Measurements from ENCODE around the gene FAM184B. TPM values are rescaled to one million over a fixed set of nuclear protein-coding genes. Genes with fewer than 3 reads are reported as not detected.

FAM184B gene
- total and polyA plus RNA-seq, 5 experiments from 2014 or later, result 0.03 to 0.13 TPM; not detected in 3

- POLR2A ChIA-PET, result no interaction called here
- Mint-ChIP-seq H3K27me3 (no peaks in the 10 kb centered on the region), H3K36me3 (peaks cover 4 to 46% (median 9%) of the 10 kb centered on the region in 3 donors), H3K27ac (peak overlapping the region in 6 of 10 donors; percentile 2 to 71 (median 44)), H3K9me3 (no peaks in the 10 kb centered on the region), H3K4me1 (peaks cover 0 to 7% (median 0%) of the 10 kb centered on the region in 4 donors), H3K4me3 (no peak overlapping the region)
- peak; percentile 88 to 90 for ATAC-seq
- peak; percentile 45 to 75 (median 62) for DNase-seq
These were observed 144.5 kb downstream of the FAM184B start for GRCh38 chr4:17636696-17637622.

GRCh38 chr4:17636341-17636695, 145.1 kb downstream of the FAM184B start:
- peaks cover 4 to 53% (median 9%) of the 10 kb centered on the region in 3 donors for H3K36me3 Mint-ChIP-seq
- no peaks in the 10 kb centered on the region for H3K9me3 Mint-ChIP-seq
- peaks cover 0 to 7% (median 0%) of the 10 kb centered on the region in 4 donors for H3K4me1 Mint-ChIP-seq
- no peak overlapping the region for H3K4me3 Mint-ChIP-seq
- POLR2A ChIA-PET, result no interaction called here
- no peaks in the 10 kb centered on the region for H3K27me3 Mint-ChIP-seq
- DNase-seq (no peak), ATAC-seq (peak in 1 of 2 donors; percentile 25)
- peak overlapping the region in 4 of 10 donors; percentile 47 to 80 (median 60) for H3K27ac Mint-ChIP-seq

- Mint-ChIP-seq H3K27me3 (no peaks in the 10 kb centered on the region), H3K4me3 (no peak overlapping the region), H3K27ac (peak overlapping the region in 5 of 10 donors; percentile 4 to 73 (median 40)), H3K9me3 (no peaks in the 10 kb centered on the region), H3K4me1 (peaks cover 0 to 7% (median under 1%) of the 10 kb centered on the region in 4 donors), H3K36me3 (peaks cover 4 to 64% (median 9%) of the 10 kb centered on the region in 3 donors)
- ATAC-seq, result no peak
- POLR2A ChIA-PET, result no interaction called here
- DNase-seq, result no peak
These were observed 146.4 kb downstream of the FAM184B start for GRCh38 chr4:17635056-17635455.

- H3K27me3 Mint-ChIP-seq, result no peaks in the 10 kb centered on the region
- DNase-seq, result no peak
- H3K4me3 Mint-ChIP-seq, result no peak overlapping the region
- ATAC-seq, result no peak
- H3K27ac Mint-ChIP-seq, result peak overlapping the region in 2 of 10 donors; percentile 19 to 24
- peaks cover 4 to 75% (median 13%) of the 10 kb centered on the region in 3 donors for H3K36me3 Mint-ChIP-seq
- POLR2A ChIA-PET, result no interaction called here
- H3K9me3 Mint-ChIP-seq, result no peaks in the 10 kb centered on the region
- peaks cover 2 to 11% (median 5%) of the 10 kb centered on the region in 4 donors for H3K4me1 Mint-ChIP-seq
These were observed 147.8 kb downstream of the FAM184B start for GRCh38 chr4:17633600-17633999.

- no peak for ATAC-seq
- POLR2A ChIA-PET, result no interaction called here
These were observed 151.2 kb downstream of the FAM184B start for GRCh38 chr4:17630228-17630627.

GRCh38 chr4:17624821-17625220, 156.6 kb downstream of the FAM184B start:
- DNase-seq, result no peak
- H3K36me3 Mint-ChIP-seq, result peaks cover 0 to 99% (median 35%) of the 10 kb centered on the region in 3 donors
- H3K9me3 Mint-ChIP-seq, result no peaks in the 10 kb centered on the region
- H3K27ac Mint-ChIP-seq, result peak overlapping the region in 2 of 10 donors; percentile 34 to 87
- POLR2A ChIA-PET, result no interaction called here
- H3K27me3 Mint-ChIP-seq, result no peaks in the 10 kb centered on the region
- H3K4me3 Mint-ChIP-seq, result no peak overlapping the region
- peaks cover 14 to 36% (median 23%) of the 10 kb centered on the region in 4 donors for H3K4me1 Mint-ChIP-seq
- no peak for ATAC-seq

More at GRCh38 chr4:17630228-17630627, 151.2 kb downstream of the FAM184B start:
- Mint-ChIP-seq H3K4me1 (peaks cover 7 to 20% (median 11%) of the 10 kb centered on the region in 4 donors), H3K27ac (peak overlapping the region in 3 of 10 donors; percentile 21 to 55 (median 37)), H3K9me3 (no peaks in the 10 kb centered on the region), H3K36me3 (peaks cover 4 to 96% (median 21%) of the 10 kb centered on the region in 3 donors), H3K4me3 (no peak overlapping the region), H3K27me3 (no peaks in the 10 kb centered on the region)
- DNase-seq, result no peak

GRCh38 chr4:17623451-17624001, 157.9 kb downstream of the FAM184B start:
- peaks cover 18 to 43% (median 32%) of the 10 kb centered on the region in 4 donors for H3K4me1 Mint-ChIP-seq
- H3K27ac Mint-ChIP-seq, result peak overlapping the region in 1 of 10 donors; percentile 34
- H3K36me3 Mint-ChIP-seq, result peaks cover 4 to 98% (median 37%) of the 10 kb centered on the region in 3 donors
- ATAC-seq, result no peak
- no peaks in the 10 kb centered on the region for H3K27me3 Mint-ChIP-seq
- DNase-seq, result no peak
- H3K9me3 Mint-ChIP-seq, result no peaks in the 10 kb centered on the region
- no peak overlapping the region for H3K4me3 Mint-ChIP-seq
- POLR2A ChIA-PET, result interaction anchor here (1.3 kb wide), 1 partner anchor 9 kb away, joined by 3 read pairs; the partner anchor contains the start of gene MED28

GRCh38 chr4:17619416-17620105, 161.9 kb downstream of the FAM184B start:
- no peaks in the 10 kb centered on the region for H3K9me3 Mint-ChIP-seq
- POLR2A ChIA-PET, result interaction anchor here (0.7 kb wide), 1 partner anchor 38 kb away, joined by 3 read pairs; no protein-coding TSS in a partner anchor
- H3K4me1 Mint-ChIP-seq, result peaks cover 21 to 61% (median 54%) of the 10 kb centered on the region in 4 donors
- peak overlapping the region in 7 of 10 donors; percentile 7 to 63 (median 37) for H3K4me3 Mint-ChIP-seq
- no peaks in the 10 kb centered on the region for H3K27me3 Mint-ChIP-seq
- H3K27ac Mint-ChIP-seq, result peak overlapping the region in 5 of 10 donors; percentile 13 to 58 (median 40)
- DNase-seq (no peak), ATAC-seq (no peak)
- peaks cover 9 to 76% (median 26%) of the 10 kb centered on the region in 3 donors for H3K36me3 Mint-ChIP-seq

- peak overlapping the region; percentile 32 to 63 (median 52) for H3K4me3 Mint-ChIP-seq
- no peaks in the 10 kb centered on the region for H3K27me3 Mint-ChIP-seq
- peaks cover 17 to 62% (median 49%) of the 10 kb centered on the region in 4 donors for H3K4me1 Mint-ChIP-seq
- no peak for DNase-seq
- ATAC-seq, result no peak
- POLR2A ChIA-PET, result no interaction called here
- no peaks in the 10 kb centered on the region for H3K9me3 Mint-ChIP-seq
- H3K27ac Mint-ChIP-seq, result peak overlapping the region in 8 of 10 donors; percentile 0 to 80 (median 34)
- H3K36me3 Mint-ChIP-seq, result peaks cover 11 to 69% (median 20%) of the 10 kb centered on the region in 3 donors
These were observed 162.5 kb downstream of the FAM184B start for GRCh38 chr4:17618926-17619325.

GRCh38 chr4:17616283-17616682, 165.1 kb downstream of the FAM184B start:
- Mint-ChIP-seq H3K9me3 (no peaks in the 10 kb centered on the region), H3K27me3 (no peaks in the 10 kb centered on the region), H3K27ac (peak overlapping the region; percentile 11 to 87 (median 75)), H3K4me1 (peaks cover 17 to 56% (median 46%) of the 10 kb centered on the region in 4 donors), H3K36me3 (peaks cover 7 to 43% (median 11%) of the 10 kb centered on the region in 3 donors), H3K4me3 (peak overlapping the region; percentile 69 to 89 (median 84))
- DNase-seq (peak in 1 of 10 donors; percentile 2), ATAC-seq (no peak)
- POLR2A ChIA-PET, result interaction anchor here (2.8 kb wide), 1 partner anchor 194 kb away, joined by 17 read pairs; the partner anchor contains the start of genes DCAF16 and NCAPG

- peaks cover 17 to 52% (median 42%) of the 10 kb centered on the region in 4 donors for H3K4me1 Mint-ChIP-seq
- peak within 1 kb of the TSS; percentile 88 to 100 (median 98) for H3K4me3 Mint-ChIP-seq
- ATAC-seq (peak; percentile 89 to 93), DNase-seq (peak; percentile 91 to 98 (median 94))
- POLR2A ChIA-PET, result interaction anchor here (0.7 to 2.8 kb wide), 10 partner anchors 8 to 1959 kb away, joined by 3 to 22 read pairs (median 3); partner anchors contain the start of genes DCAF16, LAP3, LCORL and NCAPG
- no peaks in the 10 kb centered on the region for H3K9me3 Mint-ChIP-seq
- H3K27ac Mint-ChIP-seq, result peak within 1 kb of the TSS; percentile 92 to 99 (median 98)
- H3K36me3 Mint-ChIP-seq, result peaks cover 6 to 30% (median 11%) of the 10 kb centered on the region in 3 donors
- no peaks in the 10 kb centered on the region for H3K27me3 Mint-ChIP-seq
These were observed 166.8 kb downstream of the FAM184B start, which contains the start of gene MED28 for GRCh38 chr4:17614416-17615299. TSS of gene MED28 (plus strand) at chr4:17614641. CDS start at chr4:17614655, 14 bp downstream.
